WTC11 (cell line): ENCODE data around the gene RASGRF1.

ENCODE experiments used
- ATF2 ChIP-seq: sonication (generic); formaldehyde crosslinking; IDR thresholded peaks from 2 replicates; pipeline ENCODE4 v1.8.1; 2022; ENCODE audit warnings: low read depth, missing genetic modification reagents, borderline replicate concordance
- CBFB ChIP-seq: sonication (generic); formaldehyde crosslinking; IDR thresholded peaks from 2 replicates; pipeline ENCODE4 v1.8.1; 2022; ENCODE audit warnings: mild to moderate bottlenecking, low read depth, missing genetic modification reagents
- CTCF ChIP-seq: fragments of 200-600 bp; IDR thresholded peaks from 2 replicates; pipeline ENCODE4 v1.8.0; 2022; ENCODE audit warnings: antibody characterized with exemption
- E2F1 ChIP-seq: sonication (generic); formaldehyde crosslinking; IDR thresholded peaks from 2 replicates; pipeline ENCODE4 v1.8.0; 2022; ENCODE audit warnings: mild to moderate bottlenecking, missing genetic modification reagents
- MXD4 ChIP-seq: fragments of 250-450 bp; sonication (Bioruptor Pico); IDR thresholded peaks from 2 replicates; pipeline ENCODE4 v1.8.0; 2021; ENCODE audit warnings: mild to moderate bottlenecking, moderate library complexity, borderline replicate concordance
- ZBTB21 ChIP-seq: sonication (generic); formaldehyde crosslinking; IDR thresholded peaks from 2 replicates; pipeline ENCODE4 v1.8.1; 2023; ENCODE audit warnings: mild to moderate bottlenecking, missing genetic modification reagents, borderline replicate concordance
- ZNF263 ChIP-seq: sonication (generic); formaldehyde crosslinking; IDR thresholded peaks from 2 replicates; pipeline ENCODE4 v1.8.1; 2022; ENCODE audit warnings: low read depth, mild to moderate bottlenecking, moderate library complexity, missing genetic modification reagents
- ZNF317 ChIP-seq: sonication (generic); formaldehyde crosslinking; IDR thresholded peaks from 2 replicates; pipeline ENCODE4 v1.8.1; 2023; ENCODE audit warnings: low read depth, mild to moderate bottlenecking, moderate library complexity, missing genetic modification reagents, borderline replicate concordance

- TF ChIP-seq MXD4 (no peak), CTCF (no peak), ZNF317 (CRISPR knock-in tag) (no peak), ATF2 (CRISPR knock-in tag) (no peak), E2F1 (CRISPR knock-in tag) (no peak), ZNF263 (CRISPR knock-in tag) (no peak), CBFB (CRISPR knock-in tag) (no peak), ZBTB21 (CRISPR knock-in tag) (no peak)
Measured at GRCh38 chr15:78922527-78922926, 168.1 kb downstream of the RASGRF1 start.
